HEK293 (cell line): ENCODE data around the gene PON1.

ENCODE experiments used
- CTCF ChIA-PET: fragments of 350-600 bp; formaldehyde crosslinking; extraction: SDS; loops from one replicate; lab custom pipeline; 2021; ENCODE audit warnings: antibody characterized with exemption; lab: Yijun Ruan, JAX
- POLR2A ChIA-PET: fragments of 300-600 bp; formaldehyde crosslinking; extraction: SDS; loops from one replicate; lab custom pipeline; 2020; ENCODE audit warnings: antibody characterized with exemption, inconsistent platforms; lab: Yijun Ruan, JAX
- H3K27ac ChIP-seq: fragments of 200-500 bp; sonication (Bioruptor generic); 2 replicates; pipeline ENCODE4 v1.5.1; 2014; ENCODE audit warnings: low read depth, low read length, control low read depth, inconsistent platforms; ENCODE audit errors: extremely low read depth
- H3K36me3 ChIP-seq, 2 experiments: fragments of 200-500 bp in 1 of 2; sonication (Bioruptor generic) in 1 of 2; 1 replicate in 1 of 2; 2 replicates in 1 of 2; pipeline ENCODE4 v1.5.1; 2014 to 2017; ENCODE audit warnings: inconsistent platforms in 2 of 2, low read length in 2 of 2; ENCODE audit not compliant: control insufficient read depth in 2 of 2, insufficient read depth in 1 of 2
- H3K4me1 ChIP-seq: fragments of 200-500 bp; sonication (Bioruptor generic); 2 replicates; pipeline ENCODE4 v1.5.1; 2014; ENCODE audit warnings: mild to moderate bottlenecking, low read length, inconsistent platforms; ENCODE audit not compliant: control insufficient read depth, insufficient read depth
- H3K4me3 ChIP-seq: 2 replicates; pipeline ENCODE4 v1.5.1; 2011; ENCODE audit warnings: low read depth, mild to moderate bottlenecking, control low read depth, low read length, moderate library complexity
- H3K9me3 ChIP-seq: fragments of 200-500 bp; sonication (Bioruptor generic); 2 replicates; pipeline ENCODE4 v1.5.1; 2014; ENCODE audit warnings: low read depth, low read length, inconsistent platforms; ENCODE audit not compliant: control insufficient read depth, insufficient read depth
- ATF2 ChIP-seq: fragments of 450-650 bp; formaldehyde crosslinking; IDR thresholded peaks from 2 replicates; pipeline ENCODE4 v1.5.1; 2016; ENCODE audit warnings: missing biosample characterization, missing genetic modification characterization, low read depth
- KLF17 ChIP-seq: fragments of 450-650 bp; formaldehyde crosslinking; IDR thresholded peaks from 2 replicates; pipeline ENCODE4 v1.5.1; 2016; ENCODE audit warnings: missing biosample characterization, missing genetic modification characterization
- PRDM4 ChIP-seq: fragments of 450-650 bp; formaldehyde crosslinking; IDR thresholded peaks from 2 replicates; pipeline ENCODE4 v1.5.1; 2017; ENCODE audit warnings: missing biosample characterization, missing genetic modification characterization
- WT1 ChIP-seq: fragments of 450-650 bp; formaldehyde crosslinking; IDR thresholded peaks from 2 replicates; pipeline ENCODE4 v1.5.1; 2016; ENCODE audit warnings: missing biosample characterization, missing genetic modification characterization
- ZBTB11 ChIP-seq: fragments of 450-650 bp; formaldehyde crosslinking; conservative IDR thresholded peaks from 2 replicates; pipeline ENCODE4 v1.5.1; 2016; ENCODE audit warnings: low read depth, missing biosample characterization, missing genetic modification characterization
- ZIC2 ChIP-seq: fragments of 450-650 bp; formaldehyde crosslinking; IDR thresholded peaks from 2 replicates; pipeline ENCODE4 v1.5.1; 2016; ENCODE audit warnings: missing biosample characterization, missing genetic modification characterization
- ZNF132 ChIP-seq: fragments of 450-650 bp; formaldehyde crosslinking; IDR thresholded peaks from 2 replicates; pipeline ENCODE4 v1.5.1; 2017; ENCODE audit warnings: missing biosample characterization, missing genetic modification characterization, borderline replicate concordance
- ZNF138 ChIP-seq: fragments of 450-650 bp; formaldehyde crosslinking; IDR thresholded peaks from 2 replicates; pipeline ENCODE4 v1.5.1; 2016; ENCODE audit warnings: missing biosample characterization, missing genetic modification characterization, borderline replicate concordance
- ZNF23 ChIP-seq: fragments of 450-650 bp; formaldehyde crosslinking; IDR thresholded peaks from 2 replicates; pipeline ENCODE4 v1.5.1; 2016; ENCODE audit warnings: missing biosample characterization, missing genetic modification characterization, borderline replicate concordance
- ZNF391 ChIP-seq: fragments of 450-650 bp; formaldehyde crosslinking; IDR thresholded peaks from 2 replicates; pipeline ENCODE4 v1.5.1; 2016; ENCODE audit warnings: low read depth, missing biosample characterization, missing genetic modification characterization, borderline replicate concordance
- ZNF404 ChIP-seq: fragments of 450-650 bp; formaldehyde crosslinking; IDR thresholded peaks from 2 replicates; pipeline ENCODE4 v1.5.1; 2017; ENCODE audit warnings: missing biosample characterization, missing genetic modification characterization
- ZNF548 ChIP-seq: fragments of 450-650 bp; formaldehyde crosslinking; IDR thresholded peaks from 2 replicates; pipeline ENCODE4 v1.5.1; 2016; ENCODE audit warnings: missing biosample characterization, missing genetic modification characterization
- ZNF768 ChIP-seq: fragments of 450-650 bp; formaldehyde crosslinking; IDR thresholded peaks from 2 replicates; pipeline ENCODE4 v1.5.1; 2018; ENCODE audit warnings: missing biosample characterization, mild to moderate bottlenecking, missing genetic modification characterization
- ZNF791 ChIP-seq: fragments of 450-650 bp; formaldehyde crosslinking; IDR thresholded peaks from 2 replicates; pipeline ENCODE4 v1.5.1; 2016; ENCODE audit warnings: missing biosample characterization, missing genetic modification characterization

Gene PON1

GRCh38 chr7:95311389-95311788 is 12.9 kb downstream of the PON1 start (continued):
- TF ChIP-seq ZBTB11 (tag by site-specific recombination), result no peak
- TF ChIP-seq ZNF132, result no peak
- TF ChIP-seq PRDM4 (tag by site-specific recombination), result no peak
- TF ChIP-seq ZIC2 (tag by site-specific recombination), result no peak
- TF ChIP-seq ZNF404, result no peak
- TF ChIP-seq ZNF791 (tag by site-specific recombination), result no peak
- no peak for TF ChIP-seq ZNF23 (tag by site-specific recombination)

- peaks cover 3% of the 10 kb centered on the region; the same call in 1 of the 2 replicates for H3K4me1 ChIP-seq
- ChIA-PET POLR2A (no interaction called here), CTCF (interaction anchor here (0.6 kb wide), 1 partner anchor 861 kb away, joined by 3 read pairs; no protein-coding TSS in a partner anchor)
- H3K27ac ChIP-seq, result no peak overlapping the region
- H3K9me3 ChIP-seq, result no peaks in the 10 kb centered on the region
- no peak overlapping the region for H3K4me3 ChIP-seq
- TF ChIP-seq ZNF23 (tag by site-specific recombination) (no peak), ATF2 (0 out of 2 replicates have a peak, but pooled peaks have one; percentile 53)
- TF ChIP-seq, all 188 proteins: peak for 1
- no peaks in the 10 kb centered on the region for H3K36me3 ChIP-seq
Observed at GRCh38 chr7:95309951-95310350, 14.4 kb downstream of the PON1 start.

GRCh38 chr7:95304990-95305389 is 19.3 kb downstream of the PON1 start:
- TF ChIP-seq WT1 (tag by site-specific recombination) (no peak), ZNF548 (tag by site-specific recombination) (no peak), ZNF391 (tag by site-specific recombination) (no peak), ZNF768 (tag by site-specific recombination) (no peak), KLF17 (no peak), ZNF138 (tag by site-specific recombination) (no peak)
- no peaks in the 10 kb centered on the region for H3K36me3 ChIP-seq
- H3K4me3 ChIP-seq, result no peak overlapping the region
- POLR2A ChIA-PET, result no interaction called here
- no peaks in the 10 kb centered on the region for H3K9me3 ChIP-seq
- H3K4me1 ChIP-seq, result peaks cover 3% of the 10 kb centered on the region; the same call in 1 of the 2 replicates
- no peak overlapping the region for H3K27ac ChIP-seq
- CTCF ChIA-PET, result no interaction called here
